SU-DHL-6 (cell line): ENCODE measurements around the gene PPP2R2B.

Source experiments
- CTCF ChIP-seq: fragments of 200-600 bp; sonication (generic); IDR thresholded peaks from one replicate; pipeline ENCODE4 v1.5.1; 2017; ENCODE audit warnings: antibody characterized with exemption, mild to moderate bottlenecking, low read length, moderate library complexity; ENCODE audit not compliant: insufficient read depth, poor library complexity, severe bottlenecking
- EZH2phosphoT487 ChIP-seq: fragments of 200-600 bp; sonication (generic), shearing (Covaris generic); conservative IDR thresholded peaks from 2 replicates; pipeline ENCODE4 v1.6.1; 2018; ENCODE audit warnings: mild to moderate bottlenecking, antibody characterized with exemption, low read length, moderate library complexity, mixed read lengths

GRCh38 chr5:146672866-146673265 lies 205.7 kb downstream of the PPP2R2B start:
- TF ChIP-seq CTCF: no peak
- TF ChIP-seq EZH2phosphoT487: no peak
